ENCODE results near the gene SNORC.
"Not testable (repeated sequence)": the region's sequence is repeated elsewhere in the genome, so short reads cannot be mapped to it uniquely, and the experiment has no call there.

The SNORC gene

DNA sequence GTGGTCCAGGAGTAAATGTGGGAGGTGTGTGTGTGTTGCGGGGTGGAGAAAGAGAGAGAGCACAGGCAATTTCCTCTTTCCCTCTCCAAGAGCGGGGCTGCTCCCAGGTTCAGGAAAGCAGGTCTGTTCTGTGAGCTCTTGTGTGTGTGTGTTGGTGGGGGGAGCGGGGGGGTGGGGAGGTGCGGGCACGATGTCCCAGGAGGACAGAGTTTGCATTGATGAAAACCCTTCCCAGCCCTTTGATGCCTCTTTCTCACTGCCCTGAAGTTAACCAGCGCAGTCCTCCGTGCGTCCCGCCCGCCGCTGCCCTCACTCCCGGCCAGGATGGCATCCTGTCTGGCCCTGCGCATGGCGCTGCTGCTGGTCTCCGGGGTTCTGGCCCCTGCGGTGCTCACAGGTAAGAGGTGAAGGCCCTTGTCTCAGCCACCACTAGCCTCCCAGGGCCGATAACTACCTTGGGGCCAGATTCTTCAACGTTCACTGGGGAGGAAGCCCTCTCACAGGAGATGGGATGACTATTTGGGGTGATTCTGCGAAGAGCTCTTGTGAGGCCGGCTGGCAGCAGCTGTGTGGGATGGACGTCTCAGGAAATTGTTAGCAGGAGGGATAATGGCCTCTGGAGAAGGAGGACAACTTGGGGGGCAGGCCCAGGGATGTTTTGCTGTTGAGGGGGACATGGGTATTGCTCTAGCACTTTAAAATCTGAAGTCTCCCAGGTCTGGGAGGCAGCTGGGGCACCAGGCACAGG lies at the start of gene SNORC:
TSS of gene SNORC (plus strand) at position 247 of the 748 bp plus-strand sequence. CDS start at position 325, 78 bp downstream.
- DNase-seq (ENCODE audit: low read depth), result no peak

DNA sequence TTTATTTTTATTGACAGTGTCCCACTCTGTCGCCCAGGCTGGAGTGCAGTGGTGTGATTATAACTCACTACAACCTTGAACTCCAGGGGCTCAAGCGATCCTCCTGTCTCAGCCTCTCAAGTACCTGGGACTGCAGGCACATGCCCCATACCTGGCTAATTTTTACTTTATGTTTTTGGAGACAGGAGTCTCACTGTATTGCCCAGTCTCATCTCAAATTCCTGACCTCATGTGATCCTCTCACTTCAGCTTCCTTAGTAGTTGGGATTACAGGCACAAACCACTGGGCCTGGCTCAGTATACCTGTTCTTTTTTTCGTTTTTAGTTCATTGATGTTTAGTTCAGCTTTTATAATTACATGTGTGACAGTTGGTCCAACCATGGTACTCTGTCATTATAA lies 40.1 kb upstream of the SNORC start:
- no peak for DNase-seq (ENCODE audit: low read depth)

DNA sequence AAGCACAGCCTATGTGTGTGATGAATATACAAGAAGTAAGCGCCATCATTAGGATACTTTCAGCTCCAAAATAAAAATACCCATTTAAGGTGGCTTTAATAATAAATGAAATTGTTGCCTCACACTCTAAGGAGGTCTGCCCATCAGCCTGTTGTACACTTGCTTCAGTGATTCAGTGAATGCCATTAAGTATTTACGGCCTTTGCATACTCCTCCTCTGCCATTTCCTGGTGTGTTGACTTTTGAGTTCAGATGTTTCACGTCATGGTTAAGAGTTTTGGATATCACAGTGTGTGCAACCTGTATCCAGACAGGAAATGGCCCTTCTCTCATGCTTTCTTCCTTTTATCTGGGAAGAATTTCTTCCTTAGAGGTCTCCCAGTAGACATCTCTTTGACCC lies 38.6 kb upstream of the SNORC start:
- no peak for DNase-seq (ENCODE audit: low read depth)

DNA sequence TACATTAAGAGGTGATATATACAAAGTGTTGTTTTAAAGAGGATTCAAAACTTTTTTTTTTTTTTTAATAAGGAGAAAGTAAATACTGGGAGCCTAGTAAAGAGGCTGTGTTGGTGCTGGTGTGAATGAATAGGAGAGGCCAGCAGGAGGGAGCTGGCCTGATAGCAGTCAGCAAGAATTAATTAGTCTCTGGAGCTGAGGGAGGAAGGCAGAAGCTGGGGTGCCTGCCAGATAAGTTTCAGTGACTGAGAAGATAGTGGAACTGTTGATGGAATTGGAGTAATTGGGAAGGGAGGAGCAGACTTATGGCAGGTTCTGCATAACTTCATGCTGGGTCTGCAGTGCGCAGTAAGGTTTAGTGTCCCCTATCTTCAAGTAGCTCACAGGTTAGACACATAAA lies 36.2 kb upstream of the SNORC start:
- DNase-seq (ENCODE audit: low read depth), result no peak

DNA sequence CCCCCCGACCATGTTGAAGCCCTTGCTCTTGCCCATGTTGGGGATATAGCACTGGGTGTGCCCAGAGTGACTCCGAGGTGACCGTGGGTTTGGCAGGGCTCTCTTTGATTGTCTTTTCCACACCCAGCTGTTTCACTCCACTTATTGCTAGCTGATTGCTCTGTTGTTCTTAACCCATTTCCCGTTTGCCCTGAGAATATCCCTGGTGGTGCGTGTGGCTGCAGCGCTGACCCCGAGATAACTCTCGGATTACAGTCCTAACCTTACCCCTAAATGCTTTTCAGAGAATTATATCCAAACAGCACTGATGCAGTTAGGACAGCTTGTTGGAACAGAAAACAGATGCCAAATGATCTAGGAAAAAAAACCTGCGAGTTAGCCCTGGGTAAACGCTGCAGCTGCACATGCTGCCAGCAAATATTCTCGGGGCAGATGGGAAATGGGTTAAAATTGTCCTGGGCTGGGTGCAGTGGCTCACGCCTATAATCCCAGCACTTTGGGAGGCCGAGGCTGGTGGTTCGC lies 34.3 kb upstream of the SNORC start:
- DNase-seq (ENCODE audit: low read depth), result no peak

DNA sequence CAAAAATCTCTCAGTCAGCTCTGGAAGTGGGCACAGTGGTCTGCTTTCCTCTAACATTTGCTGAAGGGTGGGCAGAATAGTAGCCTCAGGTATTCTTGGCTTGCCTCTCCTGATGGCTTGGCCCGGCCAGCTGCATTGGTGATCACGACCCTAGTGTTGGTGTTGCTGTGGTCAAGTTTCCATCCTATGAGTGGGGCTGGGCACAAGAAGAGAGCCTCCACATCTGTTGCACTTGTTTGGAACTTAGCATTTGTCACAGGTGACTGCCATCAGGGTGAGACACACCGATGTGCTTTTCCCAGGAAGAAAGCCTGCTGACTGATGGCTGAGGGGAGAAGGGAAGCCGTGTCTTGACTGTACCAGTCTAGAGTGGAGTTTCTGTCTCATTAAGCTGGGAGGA lies 33.1 kb upstream of the SNORC start:
- DNase-seq (ENCODE audit: low read depth), result no peak

DNA sequence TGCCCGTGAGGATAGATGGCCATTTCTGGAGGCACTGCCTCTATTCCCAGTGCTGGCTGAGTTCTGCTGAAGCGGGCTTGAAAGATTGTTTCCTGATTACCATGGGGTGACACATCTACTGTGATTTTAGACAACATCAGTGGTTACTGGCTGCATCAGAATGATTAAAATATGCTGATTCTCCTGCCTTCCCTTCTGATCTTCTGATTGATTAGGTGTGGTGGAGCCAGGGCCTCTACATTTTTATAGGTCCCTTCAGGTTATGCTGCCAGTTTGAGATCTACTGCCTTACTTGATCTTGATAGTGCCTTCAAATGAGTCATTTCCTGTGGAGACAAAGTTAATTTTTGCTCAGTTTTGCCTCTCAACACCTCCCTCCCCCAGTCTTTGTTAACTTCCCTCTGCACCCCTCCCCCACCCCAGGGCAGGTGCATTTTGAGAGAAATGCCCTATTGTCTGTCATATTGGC lies 31.6 kb upstream of the SNORC start:
- DNase-seq (ENCODE audit: low read depth), result no peak

DNA sequence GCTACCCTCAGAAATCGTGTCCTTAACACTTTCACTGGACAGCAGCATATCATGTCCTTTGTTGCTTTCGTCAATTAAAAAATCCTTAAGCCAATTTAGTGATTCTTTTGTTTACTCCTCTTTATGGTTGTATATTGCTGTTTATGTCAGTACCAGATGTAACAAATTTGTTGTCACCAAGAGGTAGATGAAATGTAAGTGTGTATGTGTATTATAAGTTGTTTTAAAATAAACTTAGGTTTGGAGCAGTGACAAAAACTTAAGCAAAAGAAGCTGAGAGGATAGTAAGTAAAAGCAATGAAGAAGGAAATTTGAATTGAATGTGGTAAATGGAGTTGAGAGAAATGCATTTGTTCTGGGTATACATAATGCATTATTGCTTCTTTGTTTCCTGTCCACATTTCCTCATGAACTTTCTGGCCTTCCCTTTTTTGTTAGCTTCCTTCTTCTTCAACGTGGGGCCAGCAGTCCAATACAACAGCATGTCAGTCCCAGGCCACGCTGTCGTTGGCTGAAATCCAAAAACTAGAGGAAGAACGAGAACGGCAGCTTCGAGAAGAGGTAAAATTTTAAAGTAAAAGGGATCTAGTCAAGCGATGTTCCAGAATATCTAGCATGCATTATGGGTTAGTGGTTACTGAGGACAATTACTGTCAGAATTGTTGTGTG lies 30.5 kb upstream of the SNORC start:
- DNase-seq (ENCODE audit: low read depth), result no peak

DNA sequence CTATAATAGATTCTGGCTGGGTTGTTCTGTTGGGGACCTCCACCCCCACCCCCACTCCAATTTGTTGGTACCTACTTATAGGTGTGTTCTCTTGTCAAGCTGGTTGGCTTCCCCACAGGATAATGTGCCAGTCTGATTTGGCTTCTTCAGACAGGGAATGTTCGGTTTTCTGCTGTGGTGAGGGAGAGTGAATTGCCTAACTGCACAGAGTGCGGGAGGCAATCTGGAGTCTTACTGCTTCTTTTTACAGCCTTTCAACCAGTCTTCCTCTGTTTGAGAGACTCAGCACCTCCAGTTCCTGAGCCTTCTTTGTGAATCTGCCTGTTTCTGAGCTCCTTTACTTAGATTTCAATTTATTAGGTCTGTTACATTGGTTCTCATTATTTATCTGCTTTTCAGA lies 27.4 kb upstream of the SNORC start:
- no peak for DNase-seq (ENCODE audit: low read depth)

DNA sequence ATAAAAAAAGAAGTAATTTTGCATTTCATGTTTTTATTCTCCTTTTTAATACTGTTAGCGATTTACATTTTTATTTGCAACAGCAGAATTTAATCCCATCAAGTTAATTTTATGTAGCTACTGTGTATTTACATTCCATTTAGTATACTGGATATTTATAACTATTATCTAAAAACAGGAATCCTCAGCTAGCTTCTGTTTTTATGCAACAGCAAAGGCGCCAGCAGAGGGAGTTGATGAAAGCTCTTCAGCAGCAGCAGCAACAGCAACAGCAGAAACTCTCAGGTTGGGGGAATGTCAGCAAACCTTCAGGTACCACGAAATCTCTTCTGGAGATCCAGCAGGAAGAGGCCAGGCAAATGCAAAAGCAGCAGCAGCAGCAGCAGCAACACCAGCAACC lies 26.2 kb upstream of the SNORC start:
- DNase-seq (ENCODE audit: low read depth), result no peak

DNA sequence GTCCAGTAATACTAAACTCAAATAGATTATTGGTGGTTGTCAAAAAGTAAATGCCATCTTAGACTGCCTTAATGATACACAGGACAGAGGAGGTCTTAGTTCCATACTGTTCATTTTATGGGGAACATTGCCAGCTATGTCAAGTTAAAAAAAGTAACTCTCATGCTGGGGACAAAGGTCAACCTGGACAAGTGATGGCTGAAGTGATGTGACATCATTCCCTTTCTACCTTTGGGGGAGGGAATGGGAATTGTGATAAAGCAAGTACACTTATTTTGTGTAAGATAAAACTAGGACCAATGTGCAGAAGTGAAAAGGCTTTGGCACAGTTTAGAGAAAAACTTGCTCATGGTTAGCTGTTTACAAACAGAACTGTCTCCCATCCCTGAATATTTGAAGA lies 24.0 kb upstream of the SNORC start:
- DNase-seq (ENCODE audit: low read depth), result no peak

DNA sequence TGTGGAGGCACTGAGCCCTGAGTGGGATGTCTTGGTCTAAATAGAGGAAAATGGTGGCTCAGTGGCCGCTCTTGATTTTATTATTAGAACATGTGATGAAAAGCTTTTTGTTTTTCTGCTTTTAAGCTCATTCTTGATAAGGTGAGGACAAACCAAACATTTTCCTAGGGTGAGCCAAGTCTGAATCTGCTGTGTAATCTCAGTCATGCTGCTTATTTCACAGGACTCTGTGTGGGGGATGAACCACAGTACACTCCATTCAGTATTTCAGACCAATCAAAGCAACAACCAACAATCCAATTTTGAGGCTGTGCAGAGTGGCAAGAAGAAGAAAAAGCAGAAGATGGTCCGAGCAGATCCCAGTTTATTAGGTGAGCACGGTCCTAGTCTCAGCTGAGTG lies 20.0 kb upstream of the SNORC start:
- DNase-seq (ENCODE audit: low read depth), result no peak

DNA sequence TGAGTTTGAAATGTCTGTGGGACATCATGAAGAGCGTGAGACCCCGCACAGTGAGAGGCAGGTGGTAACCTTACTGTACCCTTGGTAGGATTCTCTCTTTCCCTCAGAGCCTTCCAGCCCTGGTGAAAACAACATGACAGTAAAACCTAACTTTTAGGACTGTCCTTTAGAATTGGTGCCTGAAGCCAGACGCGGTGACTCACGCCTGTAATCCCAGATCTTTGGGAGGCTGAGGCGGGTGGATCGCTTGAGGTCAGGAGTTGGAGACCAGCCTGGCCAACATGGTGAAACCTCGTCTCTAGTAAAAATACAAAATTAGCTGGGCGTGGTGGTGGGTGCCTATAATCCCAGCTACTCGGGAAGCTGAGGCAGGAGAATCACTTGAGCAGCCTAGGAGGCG lies 18.0 kb upstream of the SNORC start:
- DNase-seq (ENCODE audit: low read depth), result not testable (repeated sequence)

DNA sequence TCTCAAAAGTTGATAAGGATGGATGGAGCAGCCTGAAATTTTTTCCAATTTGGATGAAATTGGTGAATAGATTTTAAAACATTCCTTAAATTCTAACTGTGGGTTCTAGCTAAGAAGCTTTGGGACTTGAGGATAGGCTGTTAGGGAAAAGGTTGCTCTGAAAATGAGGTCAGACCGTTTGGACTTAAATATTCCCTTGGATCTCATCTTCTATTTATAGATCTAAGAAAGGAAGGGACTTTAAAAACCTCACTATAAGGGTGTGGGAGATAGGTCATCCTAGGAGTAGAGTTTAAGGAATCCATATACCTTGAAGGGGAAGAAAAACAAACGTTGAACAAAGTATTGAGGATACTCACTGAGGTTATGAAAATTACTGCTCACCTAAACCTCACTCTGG lies 17.4 kb upstream of the SNORC start:
- DNase-seq (ENCODE audit: low read depth), result no peak

DNA sequence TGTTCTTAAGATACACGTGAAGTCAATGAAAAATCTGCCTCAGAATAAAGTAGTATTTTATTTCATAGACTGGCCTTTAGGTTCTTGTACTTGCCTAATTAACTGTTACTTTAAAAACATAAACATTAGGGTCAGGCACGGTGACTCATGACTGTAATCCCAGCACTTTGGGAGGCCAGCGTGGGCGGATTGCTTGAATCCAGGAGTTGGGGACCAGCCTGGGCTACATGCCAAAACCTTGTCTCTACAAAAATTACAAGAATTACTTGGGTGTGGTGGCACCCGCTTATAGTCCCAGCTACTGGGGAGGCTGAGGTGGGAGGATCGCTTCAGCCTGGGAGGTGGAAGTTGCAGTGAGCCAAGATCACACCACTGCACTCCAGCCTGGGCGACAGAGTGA lies 16.0 kb upstream of the SNORC start:
- DNase-seq (ENCODE audit: low read depth), result peak; percentile 70

DNA sequence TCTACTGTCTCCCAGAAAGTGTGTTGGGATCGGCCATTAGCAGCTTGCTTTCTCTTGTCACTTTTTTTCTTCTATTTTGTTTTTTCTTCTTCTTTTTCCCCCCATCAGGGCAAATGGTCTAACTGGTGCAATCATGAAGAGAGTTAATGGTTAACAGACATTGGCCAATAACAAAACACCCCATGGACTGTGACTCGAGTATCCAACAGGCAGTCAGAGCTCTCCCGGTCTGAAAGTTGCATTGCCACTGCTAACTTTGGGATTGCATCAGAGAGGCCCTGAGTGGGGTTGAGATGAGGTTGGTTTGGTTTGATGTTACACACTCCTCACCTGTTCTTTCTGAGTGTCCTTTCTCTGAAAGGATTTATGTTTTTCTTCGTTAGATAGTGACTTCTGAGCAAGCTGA lies 12.9 kb upstream of the SNORC start:
- peak; percentile 36 for DNase-seq (ENCODE audit: low read depth)

DNA sequence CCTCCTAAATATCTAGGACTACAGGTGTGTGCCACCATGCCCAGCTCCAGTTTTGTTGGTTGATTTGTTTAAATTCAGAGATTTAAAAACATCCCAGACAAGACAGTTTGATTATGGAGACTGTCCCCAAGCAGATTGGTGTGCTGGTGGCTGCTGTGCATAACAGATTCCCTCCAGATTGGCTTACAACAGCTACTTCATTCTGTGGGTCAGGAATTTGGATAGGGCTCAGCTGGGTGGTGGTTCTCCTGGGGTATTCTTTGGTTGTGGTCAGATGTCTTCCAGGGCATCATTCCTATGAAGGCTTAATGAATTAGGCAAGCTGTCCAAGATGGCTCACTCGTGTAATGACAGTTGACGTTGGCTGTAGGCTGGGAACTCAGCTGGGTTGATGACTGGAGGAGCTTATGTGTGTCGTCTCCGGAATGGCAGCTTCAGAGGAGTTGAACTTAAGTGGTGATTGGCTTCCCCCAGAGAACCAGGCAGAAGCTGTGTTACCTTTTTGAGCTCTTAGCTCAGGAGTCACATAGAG lies 10.6 kb upstream of the SNORC start:
- DNase-seq (ENCODE audit: low read depth), result no peak

DNA sequence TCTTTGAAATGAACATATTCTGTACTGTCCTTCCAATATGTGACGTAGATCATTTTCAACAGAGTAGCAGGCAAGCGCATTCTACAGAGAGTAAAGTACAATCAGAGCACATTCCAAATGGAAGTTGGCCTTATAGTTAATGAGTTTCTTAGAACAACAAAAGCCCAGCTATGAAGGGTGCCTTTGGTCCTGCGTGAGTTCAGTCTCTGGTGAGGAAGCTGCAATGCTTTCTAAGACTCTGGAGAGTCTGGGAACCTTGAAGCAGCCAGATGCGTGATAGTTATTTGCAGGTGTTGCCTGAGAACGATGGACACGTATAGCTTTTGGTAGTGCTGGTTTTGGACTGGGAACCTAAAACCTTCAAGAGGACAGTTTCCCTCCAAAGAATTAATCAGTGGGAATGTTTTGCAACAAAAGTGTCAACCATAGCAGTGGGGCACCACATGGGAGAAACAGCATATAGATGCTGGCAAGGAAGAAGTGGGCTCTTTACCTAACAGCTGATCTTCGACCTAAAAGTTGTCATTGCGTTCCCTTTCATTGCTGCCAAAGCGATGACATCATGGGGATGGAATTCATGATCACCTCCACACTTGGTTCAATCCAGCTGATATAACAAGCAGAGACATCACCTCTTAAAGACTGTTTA lies 9.3 kb upstream of the SNORC start:
- no peak for DNase-seq (ENCODE audit: low read depth)

DNA sequence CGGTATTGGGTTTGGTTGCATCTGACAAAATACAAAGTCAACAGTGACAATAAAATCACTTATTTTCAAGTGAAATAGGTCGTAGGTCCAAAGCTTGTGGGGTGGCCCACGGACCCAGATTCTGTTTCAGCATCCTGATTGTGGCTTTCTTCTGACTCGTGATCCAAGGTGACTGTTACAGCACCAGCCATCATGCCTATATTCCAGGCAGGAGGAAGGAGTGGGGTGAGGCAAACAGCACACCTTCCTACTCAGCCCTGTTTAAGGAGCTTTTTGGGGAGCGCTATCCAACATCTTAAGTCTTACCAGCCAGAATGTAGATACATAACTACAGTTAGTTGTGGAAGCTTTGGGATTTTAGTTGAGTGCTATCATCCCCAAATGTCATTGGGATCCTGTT lies 8.7 kb upstream of the SNORC start:
- DNase-seq (ENCODE audit: low read depth), result no peak

DNA sequence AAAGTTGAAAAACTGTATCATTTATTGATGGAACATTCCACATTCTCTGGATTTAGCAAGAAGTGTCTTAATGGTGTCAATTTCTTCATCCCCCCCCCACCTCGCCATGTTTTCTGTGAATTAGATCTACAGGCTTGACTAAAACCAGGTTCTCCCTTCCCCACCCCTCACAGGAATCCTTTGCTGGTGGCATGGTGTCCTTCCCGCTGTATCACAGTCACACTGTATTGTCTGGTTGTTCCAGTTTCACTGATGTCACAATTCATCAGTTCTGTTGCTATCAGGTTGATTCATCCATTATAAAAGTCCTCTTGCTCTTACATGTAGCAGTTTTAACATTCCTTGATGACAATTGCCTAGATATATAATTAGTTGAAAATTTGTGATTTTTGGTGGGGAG lies 6.1 kb upstream of the SNORC start:
- no peak for DNase-seq (ENCODE audit: low read depth)

DNA sequence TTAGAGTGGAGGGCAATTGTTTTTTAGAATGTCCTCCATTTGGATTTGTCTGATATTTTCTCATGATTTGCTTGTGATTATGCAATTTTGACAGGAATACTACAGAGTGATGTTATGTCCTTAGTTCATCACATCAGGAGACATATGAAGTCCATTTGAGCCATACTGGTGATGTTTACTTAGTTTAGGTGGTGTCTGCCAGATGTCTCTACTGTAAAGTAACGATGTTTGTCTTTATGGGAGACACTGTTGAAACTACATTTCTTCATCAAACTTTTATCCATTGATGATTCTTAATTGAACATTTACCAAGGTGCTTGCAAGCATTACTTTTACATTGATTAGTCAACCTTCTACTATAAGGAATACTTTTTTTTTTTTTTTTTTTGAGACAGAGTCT lies 4.9 kb upstream of the SNORC start:
- no peak for DNase-seq (ENCODE audit: low read depth)

DNA sequence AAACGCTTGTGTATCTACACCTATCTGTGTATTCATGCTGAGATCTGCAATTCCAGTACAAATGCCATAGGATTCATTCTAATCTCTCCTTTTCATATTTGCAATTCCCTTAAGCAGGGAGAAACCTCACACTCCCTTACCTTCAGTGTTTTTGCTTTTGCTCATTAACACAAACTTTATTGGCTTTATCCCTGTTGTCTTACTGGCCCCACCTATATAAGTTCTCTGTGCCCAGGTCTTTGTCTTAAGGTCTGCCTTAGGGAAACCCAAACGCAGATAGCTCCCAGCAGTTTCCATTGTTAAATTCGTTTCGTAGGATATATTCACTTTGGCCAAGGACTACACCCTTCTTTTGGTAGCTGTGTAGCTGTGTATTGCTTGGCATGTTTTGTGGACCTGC lies 4.0 kb upstream of the SNORC start:
- DNase-seq (ENCODE audit: low read depth), result no peak

All from fibroblast of gingiva (primary cell).